Large intestine (tissue), 3 donors: Measurements from ENCODE around the gene TTC39C. TPM values are rescaled to one million over a fixed set of nuclear protein-coding genes. Genes with fewer than 3 reads are reported as not detected.

Experiments
- DNase-seq, 2 donors: peaks; one replicate each; pipeline versions ENCODE4 v3.0.0 to v3.0.0-alpha.2; 2013
- H3K27ac ChIP-seq: one replicate; pipeline ENCODE4 v1.5.1; 2013; ENCODE audit warnings: low read length
- H3K27me3 ChIP-seq: 2 replicates; pipeline ENCODE4 v1.6.1; 2013; ENCODE audit warnings: low read length; ENCODE audit not compliant: control insufficient read depth, insufficient read depth
- H3K36me3 ChIP-seq: 2 replicates; pipeline ENCODE4 v1.6.1; 2013; ENCODE audit warnings: low read length; ENCODE audit not compliant: control insufficient read depth, insufficient read depth
- H3K4me1 ChIP-seq: one replicate; pipeline ENCODE4 v1.6.1; 2013; ENCODE audit warnings: low read length; ENCODE audit not compliant: control insufficient read depth, insufficient read depth
- H3K4me3 ChIP-seq: one replicate; pipeline ENCODE4 v1.5.1; 2013; ENCODE audit warnings: low read length
- H3K9me3 ChIP-seq: one replicate; pipeline ENCODE4 v1.6.1; 2013; ENCODE audit warnings: mild to moderate bottlenecking, low read depth, low read length, moderate library complexity; ENCODE audit not compliant: control insufficient read depth
- WGBS: methylation state at CpG from one replicate; pipeline ENCODE4 v1.1.5; 2013; ENCODE audit warnings: low lambda C conversion rate; ENCODE audit not compliant: insufficient coverage; 5-methylcytosine and 5-hydroxymethylcytosine counted together
- polyA plus RNA-seq: library from polyadenylated mRNA; unstranded; fragments of 120-200 nt; gene quantifications from one replicate; pipeline ENCODE4 v1.2.1, GENCODE V29; 2013

The TTC39C gene
- polyA plus RNA-seq, 1 donor: 11.2 TPM

DNA sequence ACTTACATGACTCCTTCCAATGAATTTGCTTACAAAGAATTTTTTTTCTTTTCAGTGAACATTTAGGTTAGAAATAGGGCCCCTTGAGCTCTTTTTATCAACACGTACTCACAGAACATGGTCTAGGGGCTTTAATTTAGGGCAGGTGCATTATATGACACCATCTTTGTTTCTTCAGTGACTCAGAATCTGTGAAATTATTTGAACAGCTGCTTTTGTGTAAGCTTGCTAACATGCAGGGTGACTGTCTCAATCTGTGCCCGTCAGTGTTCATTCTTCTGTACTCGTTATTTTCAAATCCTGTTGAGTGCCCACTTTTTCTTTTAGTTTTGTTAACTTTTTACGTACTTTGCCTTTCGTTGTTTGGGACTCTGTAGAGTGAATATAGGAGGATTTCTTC is 71.5 kb downstream of the TTC39C start:
- WGBS: 63% methylated on average over 3 of the region's 5 CpGs
- Histone ChIP-seq H3K36me3 (peaks cover 6% of the 10 kb centered on the region), H3K4me3 (no peak overlapping the region), H3K9me3 (no peaks in the 10 kb centered on the region), H3K27me3 (no peaks in the 10 kb centered on the region), H3K4me1 (no peaks in the 10 kb centered on the region), H3K27ac (no peak overlapping the region)
- no peak for DNase-seq

DNA sequence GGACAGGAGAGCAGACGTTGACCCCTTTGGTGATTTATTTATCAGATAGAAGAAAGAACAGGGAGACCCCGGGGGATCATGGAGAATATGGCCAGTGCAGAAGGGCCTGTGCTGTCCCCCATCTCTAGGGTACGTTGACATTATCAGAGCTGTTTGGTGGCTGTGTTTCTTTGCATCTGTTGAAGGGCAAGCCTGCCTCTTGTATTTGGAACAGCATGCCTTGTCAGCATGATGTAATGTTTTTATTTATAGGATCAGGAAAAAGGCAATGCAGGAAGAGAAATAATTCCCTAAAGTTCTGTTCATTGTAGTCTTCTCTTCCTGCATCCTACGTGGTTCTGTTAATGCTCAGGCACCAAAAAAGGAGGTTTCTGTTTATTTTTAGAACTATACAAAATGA is 74.5 kb downstream of the TTC39C start:
- no peak for DNase-seq
- Histone ChIP-seq H3K4me1 (no peaks in the 10 kb centered on the region), H3K27me3 (no peaks in the 10 kb centered on the region), H3K27ac (no peak overlapping the region), H3K4me3 (no peak overlapping the region), H3K9me3 (no peaks in the 10 kb centered on the region), H3K36me3 (peaks cover 5% of the 10 kb centered on the region)
- no CpG with 5 or more reads among the region's 4 CpGs for WGBS

DNA sequence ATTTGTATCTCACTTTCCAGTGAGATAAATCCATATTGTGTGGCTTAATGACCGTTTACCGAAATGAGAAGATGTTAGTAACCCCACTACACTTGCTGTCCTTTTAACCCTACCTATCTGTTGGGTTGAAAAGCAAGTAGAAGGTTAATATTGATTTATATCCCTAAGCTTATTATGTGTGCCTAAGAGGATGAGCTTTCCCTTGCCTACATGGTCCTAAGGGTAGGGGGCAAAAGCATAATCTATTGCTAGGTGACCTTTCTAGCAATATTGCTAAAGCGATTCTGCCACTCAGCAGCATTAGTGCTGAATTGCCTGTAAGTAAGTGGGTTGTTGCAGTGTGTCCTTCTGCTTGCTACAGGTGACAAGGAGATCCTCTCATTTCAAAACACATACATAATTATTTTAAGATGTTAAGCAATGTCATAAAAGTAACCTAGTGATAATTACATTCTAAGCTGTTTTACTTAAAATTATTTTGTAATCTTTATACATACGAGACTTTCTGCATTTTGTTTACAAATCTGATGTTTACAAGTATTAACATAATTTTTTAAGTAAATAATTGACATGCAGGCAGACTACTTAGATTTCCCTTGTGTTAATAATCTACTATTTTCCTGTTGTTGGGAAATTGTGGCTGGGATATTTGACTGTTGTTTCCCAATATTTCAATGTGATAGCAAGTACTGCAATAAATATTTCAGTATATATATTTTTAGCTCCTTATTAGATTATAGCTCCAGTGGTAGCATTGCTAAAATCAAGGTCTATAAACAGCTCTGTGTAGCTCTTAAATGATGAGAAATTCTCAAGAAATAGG is 75.2 kb downstream of the TTC39C start:
- H3K4me1 ChIP-seq: no peaks in the 10 kb centered on the region
- no peaks in the 10 kb centered on the region for H3K27me3 ChIP-seq
- H3K9me3 ChIP-seq: no peaks in the 10 kb centered on the region
- H3K27ac ChIP-seq: no peak overlapping the region
- WGBS: 57% methylated on average over 1 of the region's 4 CpGs
- no peak for DNase-seq
- no peak overlapping the region for H3K4me3 ChIP-seq
- peaks cover 5% of the 10 kb centered on the region for H3K36me3 ChIP-seq

GRCh38 chr18:24090876-24091275 is 76.3 kb downstream of the TTC39C start:
- no peak for DNase-seq
- H3K27ac ChIP-seq: no peak overlapping the region

DNA sequence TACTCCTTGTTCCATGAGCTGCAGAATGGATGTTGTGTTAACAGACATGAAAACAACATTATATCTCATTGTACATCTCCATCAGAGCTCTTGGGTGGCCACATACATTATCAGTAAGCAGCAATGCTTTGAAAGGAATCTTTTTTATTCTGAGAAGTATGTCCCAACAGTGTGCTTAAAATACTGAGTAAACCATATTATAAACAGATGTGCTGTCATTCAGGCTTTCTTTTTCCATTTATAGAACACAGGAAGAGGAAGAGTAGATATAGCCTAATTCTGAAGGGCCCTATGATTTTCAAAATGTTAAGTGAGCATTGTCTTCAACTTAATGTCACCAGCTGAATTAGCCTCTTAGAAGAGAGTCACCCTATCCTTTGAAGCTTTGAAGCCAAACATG is 80.0 kb downstream of the TTC39C start:
- H3K27me3 ChIP-seq: no peaks in the 10 kb centered on the region
- no peaks in the 10 kb centered on the region for H3K4me1 ChIP-seq
- no peak overlapping the region for H3K27ac ChIP-seq
- H3K36me3 ChIP-seq: peaks cover 3% of the 10 kb centered on the region
- peaks cover 3% of the 10 kb centered on the region for H3K9me3 ChIP-seq
- no peak overlapping the region for H3K4me3 ChIP-seq
- no peak for DNase-seq

More at GRCh38 chr18:24090876-24091275, 76.3 kb downstream of the TTC39C start:
- 100% methylated on average over 1 of the region's 13 CpGs for WGBS
- Histone ChIP-seq H3K27me3 (no peaks in the 10 kb centered on the region), H3K4me3 (no peak overlapping the region), H3K36me3 (peaks cover 5% of the 10 kb centered on the region), H3K9me3 (no peaks in the 10 kb centered on the region), H3K4me1 (no peaks in the 10 kb centered on the region)

- Histone ChIP-seq H3K27ac (no peak overlapping the region), H3K4me1 (no peaks in the 10 kb centered on the region), H3K27me3 (no peaks in the 10 kb centered on the region), H3K4me3 (no peak overlapping the region), H3K36me3 (peaks cover 3% of the 10 kb centered on the region), H3K9me3 (peaks cover 3% of the 10 kb centered on the region)
- WGBS: 88% methylated on average over 1 of the region's 1 CpG
- no peak for DNase-seq
Observed at GRCh38 chr18:24095976-24096375, 81.4 kb downstream of the TTC39C start.

- H3K36me3 ChIP-seq: no peaks in the 10 kb centered on the region
- H3K27ac ChIP-seq: no peak overlapping the region
- no peak for DNase-seq
- 90% methylated on average over 2 of the region's 6 CpGs for whole genome bisulfite sequencing
- no peaks in the 10 kb centered on the region for H3K9me3 ChIP-seq
- no peaks in the 10 kb centered on the region for H3K4me1 ChIP-seq
- H3K4me3 ChIP-seq: no peak overlapping the region
- H3K27me3 ChIP-seq: no peaks in the 10 kb centered on the region
Observed at GRCh38 chr18:24103320-24104021, 88.9 kb downstream of the TTC39C start.

DNA sequence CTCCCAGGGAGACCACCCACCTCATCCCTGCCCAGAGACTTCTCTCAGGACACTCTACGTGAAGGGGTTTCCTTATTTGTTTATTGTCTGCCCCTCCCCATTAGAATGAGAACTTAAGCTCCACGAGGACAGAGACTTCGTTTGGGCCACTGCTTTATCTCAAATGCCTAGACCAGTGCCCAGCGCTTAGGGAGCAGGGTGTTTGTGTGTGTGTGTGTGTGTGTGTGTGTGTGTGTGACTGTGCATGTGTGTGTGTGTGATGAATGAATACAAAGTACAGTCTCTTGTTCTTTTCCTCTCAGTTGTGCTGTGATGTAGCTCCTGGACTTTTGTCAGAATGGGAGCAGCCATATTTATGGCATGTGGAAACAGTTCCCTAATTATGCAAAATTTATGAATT is 89.9 kb downstream of the TTC39C start:
- no peaks in the 10 kb centered on the region for H3K9me3 ChIP-seq
- no CpG with 5 or more reads among the region's 4 CpGs for WGBS
- no peak overlapping the region for H3K4me3 ChIP-seq
- no peak overlapping the region for H3K27ac ChIP-seq
- DNase-seq: no peak
- no peaks in the 10 kb centered on the region for H3K27me3 ChIP-seq
- no peaks in the 10 kb centered on the region for H3K4me1 ChIP-seq
- no peaks in the 10 kb centered on the region for H3K36me3 ChIP-seq

DNA sequence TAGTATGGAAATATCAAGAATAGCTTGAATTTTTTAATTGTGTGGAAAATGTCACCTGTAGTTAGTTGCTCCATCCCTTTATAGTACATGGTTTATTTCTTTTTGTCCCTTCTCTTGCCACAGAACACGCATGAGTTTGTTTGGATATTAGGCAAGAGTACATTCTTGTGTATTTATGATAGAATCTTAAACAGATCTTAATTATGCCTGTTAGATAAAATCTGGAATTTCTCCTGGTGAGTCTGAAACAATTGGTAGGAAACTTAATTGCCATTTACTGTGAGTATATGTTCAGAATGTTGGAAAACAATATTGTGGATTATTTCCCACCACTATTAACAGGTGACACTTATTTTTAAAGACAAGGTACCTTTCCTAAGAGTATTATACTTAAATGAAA is 94.1 kb downstream of the TTC39C start:
- Histone ChIP-seq H3K27me3 (no peaks in the 10 kb centered on the region), H3K27ac (no peak overlapping the region)
- WGBS: no CpG with 5 or more reads among the region's 1 CpG

DNA sequence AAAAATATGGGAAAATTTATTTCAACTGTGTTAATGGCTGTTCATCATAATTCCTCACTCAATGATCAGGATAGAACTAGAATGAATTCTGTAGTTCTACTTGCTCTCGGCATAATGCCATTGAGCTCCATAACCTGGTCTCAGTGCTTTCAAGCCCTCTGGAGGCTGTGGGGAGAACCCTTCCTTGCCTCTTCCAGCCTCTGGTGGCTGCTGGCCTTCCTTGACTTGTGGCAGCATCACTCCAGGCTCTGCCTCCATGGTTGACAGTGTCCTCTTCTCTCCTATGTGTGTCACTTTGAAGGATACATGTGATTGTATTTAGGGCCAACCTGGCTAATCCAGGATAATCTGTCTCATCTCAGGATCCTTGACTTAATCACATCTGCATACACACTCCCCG is 97.4 kb downstream of the TTC39C start:
- Histone ChIP-seq H3K27ac (no peak overlapping the region), H3K4me3 (no peak overlapping the region), H3K9me3 (no peaks in the 10 kb centered on the region), H3K36me3 (no peaks in the 10 kb centered on the region), H3K4me1 (peaks cover 15% of the 10 kb centered on the region), H3K27me3 (no peaks in the 10 kb centered on the region)
- no peak for DNase-seq
- WGBS: no CpG with 5 or more reads among the region's 2 CpGs

More for the DNA sequence above, 94.1 kb downstream of the TTC39C start:
- Histone ChIP-seq H3K9me3 (no peaks in the 10 kb centered on the region), H3K4me1 (peaks cover 8% of the 10 kb centered on the region), H3K36me3 (no peaks in the 10 kb centered on the region), H3K4me3 (no peak overlapping the region)
- no peak for DNase-seq
